Stimulated activated CD4-positive, alpha-beta T cell treated with anti-CD3 and anti-CD28 coated beads, Interleukin-15, amount 100 ng/mL, for 48 hours (primary cell): ENCODE data around the gene LRRC46.

ENCODE experiments used
- DNase-seq, 2 donors: peaks; one replicate each; pipeline ENCODE4 v3.0.0-alpha.2; 2020; ENCODE audit warnings: low read depth in 2 of 2

Gene LRRC46

GRCh38 chr17:47831003-47831933 lies at the start of gene LRRC46, which contains the start of gene MRPL10:
TSS of gene LRRC46 (plus strand) at chr17:47831670. CDS start at chr17:47831990, 320 bp downstream.
TSS of gene MRPL10 (minus strand) at chr17:47831541. CDS start at chr17:47831511, 30 bp downstream.
- DNase-seq = peak; percentile 84 to 90

- DNase-seq = no peak
These were observed 45.8 kb upstream of the LRRC46 start for GRCh38 chr17:47785538-47786123.

- peak; percentile 22 to 48 for DNase-seq
These were observed 41.6 kb upstream of the LRRC46 start for GRCh38 chr17:47789611-47790561.

GRCh38 chr17:47791025-47791424 lies 40.4 kb upstream of the LRRC46 start:
- DNase-seq = no peak

GRCh38 chr17:47792457-47792856 lies 39.0 kb upstream of the LRRC46 start:
- DNase-seq = no peak

- DNase-seq = no peak
These were observed 38.5 kb upstream of the LRRC46 start for GRCh38 chr17:47792979-47793378.

- no peak for DNase-seq
These were observed 33.7 kb upstream of the LRRC46 start for GRCh38 chr17:47797797-47798196.

- DNase-seq = no peak
These were observed 30.8 kb upstream of the LRRC46 start for GRCh38 chr17:47800686-47801085.

GRCh38 chr17:47801176-47801765 lies 30.2 kb upstream of the LRRC46 start:
- no peak for DNase-seq

GRCh38 chr17:47801906-47802305 lies 29.6 kb upstream of the LRRC46 start:
- no peak for DNase-seq

GRCh38 chr17:47802341-47803022 lies 29.0 kb upstream of the LRRC46 start:
- DNase-seq = peak; percentile 24 to 59

- DNase-seq = no peak
These were observed 28.3 kb upstream of the LRRC46 start for GRCh38 chr17:47803201-47803600.

GRCh38 chr17:47803751-47804150 lies 27.7 kb upstream of the LRRC46 start:
- DNase-seq = no peak

GRCh38 chr17:47804461-47804860 lies 27.0 kb upstream of the LRRC46 start:
- no peak for DNase-seq

GRCh38 chr17:47806026-47806912 lies 25.2 kb upstream of the LRRC46 start:
- DNase-seq = no peak

GRCh38 chr17:47806913-47807255 lies 24.6 kb upstream of the LRRC46 start:
- DNase-seq = no peak

GRCh38 chr17:47807421-47807820 lies 24.0 kb upstream of the LRRC46 start:
- no peak for DNase-seq

- DNase-seq = no peak
These were observed 23.2 kb upstream of the LRRC46 start for GRCh38 chr17:47808036-47808829.

GRCh38 chr17:47808830-47809480 lies 22.5 kb upstream of the LRRC46 start:
- DNase-seq = no peak
